HCT116 (cell line): ENCODE measurements around the gene MBNL2. TPM values are rescaled to one million over a fixed set of nuclear protein-coding genes. Genes with fewer than 3 reads are reported as not detected.
A peak's percentile ranks its signal among the peaks of the same experiment; 100 is the strongest.

ENCODE experiments used
- ATAC-seq: fragments of 200-7000 bp; cut with Tn5 transposase; 2 replicates; pipeline ENCODE4 v1.9.1; 2020; ENCODE audit warnings: mild to moderate bottlenecking, moderate library complexity
- BruUV-seq: library from RNA; stranded (reverse); fragments of 400-500 nt; replicated peaks from 2 replicates; lab custom pipeline; 2021; lab: Mats Ljungman, UMichigan
- CTCF ChIA-PET: fragments of 300-600 bp; sonication (Branson Sonifier 250); formaldehyde crosslinking; loops from one replicate; lab custom pipeline; 2021; ENCODE audit warnings: antibody characterized with exemption; lab: Charles Lee
- POLR2A ChIA-PET: fragments of 300-600, 350-600 bp; sonication (Branson Sonifier 250); formaldehyde crosslinking; loops from one replicate; lab custom pipeline; 2021; ENCODE audit warnings: antibody characterized with exemption; lab: Charles Lee
- RAD21 ChIA-PET, 2 experiments: fragments of 300-600 bp; sonication (Branson Sonifier 250); formaldehyde crosslinking; loops; one replicate each; lab custom pipeline; 2023; ENCODE audit warnings: low total read pairs in 2 of 2; ENCODE audit not compliant: uncharacterized antibody in 2 of 2, unreplicated experiment in 2 of 2, low non-redundant PET in 1 of 2; lab: Charles Lee
- DNase-seq: peaks from one replicate; pipeline ENCODE4 v3.0.0-alpha.2; 2010; ENCODE audit warnings: low read depth, low spot score
- H2AFZ ChIP-seq: fragments of 200-600 bp; shearing (Covaris generic), sonication (generic); 2 replicates; pipeline ENCODE4 v1.6.1; 2017; ENCODE audit warnings: low read depth, mixed run types, mixed read lengths, antibody characterized with exemption, low read length; ENCODE audit not compliant: poor library complexity, severe bottlenecking
- H3K27ac ChIP-seq: 2 replicates; pipeline ENCODE4 v1.5.1; 2012; ENCODE audit warnings: low read depth, low read length
- H3K27me3 ChIP-seq: fragments of 200-600 bp; sonication (generic); 2 replicates; pipeline ENCODE4 v1.6.1; 2016; ENCODE audit warnings: mixed run types, low read length, mixed read lengths; ENCODE audit not compliant: insufficient read depth
- H3K36me3 ChIP-seq, 2 experiments: fragments of 200-500 bp in 1 of 2; fragments of 200-600 bp in 1 of 2; sonication (Bioruptor generic) in 1 of 2; sonication (generic) in 1 of 2; 2 replicates each; pipeline versions ENCODE4 v1.5.1 to v1.6.1; 2014 to 2016; ENCODE audit warnings: low read length in 2 of 2, inconsistent platforms in 1 of 2, mixed read lengths in 1 of 2, mixed run types in 1 of 2; ENCODE audit not compliant: insufficient read depth in 2 of 2, control insufficient read depth in 1 of 2
- H3K4me1 ChIP-seq, 2 experiments: fragments of 200-600 bp in 1 of 2; sonication (generic) in 1 of 2; 2 replicates each; pipeline versions ENCODE4 v1.5.1 to v1.6.1; 2012 to 2017; ENCODE audit warnings: low read length in 2 of 2, inconsistent platforms in 1 of 2, mild to moderate bottlenecking in 1 of 2, mixed read lengths in 1 of 2, mixed run types in 1 of 2, moderate library complexity in 1 of 2; ENCODE audit not compliant: insufficient read depth in 2 of 2, control insufficient read depth in 1 of 2
- H3K4me2 ChIP-seq: fragments of 200-600 bp; sonication (generic); 2 replicates; pipeline ENCODE4 v1.6.1; 2017; ENCODE audit warnings: mixed run types, low read length, mixed read lengths
- H3K4me3 ChIP-seq, 2 experiments: fragments of 200-600 bp in 1 of 2; sonication (generic) in 1 of 2; replicated peaks in 1 of 2; 2 replicates each; pipeline ENCODE4 v1.5.1; 2011 to 2016; ENCODE audit warnings: low read length in 2 of 2, control low read depth in 1 of 2, low read depth in 1 of 2, mild to moderate bottlenecking in 1 of 2, mixed read lengths in 1 of 2, mixed run types in 1 of 2
- H3K79me2 ChIP-seq: fragments of 200-600 bp; sonication (generic); 2 replicates; pipeline ENCODE4 v1.6.1; 2017; ENCODE audit warnings: mild to moderate bottlenecking, mixed run types, low read length, moderate library complexity, mixed read lengths; ENCODE audit not compliant: insufficient read depth
- H3K9ac ChIP-seq: fragments of 200-600 bp; sonication (generic); 2 replicates; pipeline ENCODE4 v1.6.1; 2016; ENCODE audit warnings: low read length, mixed read lengths
- H3K9me2 ChIP-seq: fragments of 200-600 bp; sonication (generic), shearing (Covaris generic); 2 replicates; pipeline ENCODE4 v1.6.1; 2017; ENCODE audit warnings: mixed run types, mild to moderate bottlenecking, moderate library complexity; ENCODE audit not compliant: insufficient read depth
- H3K9me3 ChIP-seq, 2 experiments: fragments of 200-500 bp in 1 of 2; fragments of 200-600 bp in 1 of 2; sonication (Bioruptor generic) in 1 of 2; sonication (generic) in 1 of 2; 2 replicates each; pipeline ENCODE4 v1.6.1; 2014 to 2017; ENCODE audit warnings: low read length in 2 of 2, mixed read lengths in 2 of 2, inconsistent platforms in 1 of 2, low read depth in 1 of 2, mild to moderate bottlenecking in 1 of 2, mixed run types in 1 of 2, moderate library complexity in 1 of 2; ENCODE audit not compliant: control insufficient read depth in 1 of 2, insufficient read depth in 1 of 2
- H4K20me1 ChIP-seq: fragments of 200-600 bp; sonication (generic), shearing (Covaris generic); 2 replicates; pipeline ENCODE4 v1.6.1; 2017; ENCODE audit warnings: mixed run types, mild to moderate bottlenecking, moderate library complexity; ENCODE audit not compliant: insufficient read depth
- RAD21 ChIP-seq: IDR thresholded peaks from 2 replicates; pipeline ENCODE4 v1.6.1; 2012; ENCODE audit warnings: low read depth, mild to moderate bottlenecking
- TCF7L2 ChIP-seq: IDR thresholded peaks from 2 replicates; pipeline ENCODE4 v1.7.0; 2011; ENCODE audit warnings: borderline replicate concordance, inconsistent platforms; ENCODE audit not compliant: insufficient read depth, insufficient read length; ENCODE audit errors: extremely low read depth
- intact Hi-C: fragments of 100-400 bp; cut with micrococcal nuclease; formaldehyde crosslinking; loops from 2 replicates; pipeline ENCODE4 v1.10.0; 2022
- total RNA-seq: library from RNA; stranded (reverse); gene quantifications from one replicate; pipeline ENCODE4 v1.2.1, GENCODE V29; 2021; ENCODE audit not compliant: unreplicated experiment
- TF ChIP-seq, protein P1 (sequence below): IDR thresholded peaks from 2 replicates; pipeline ENCODE4 v1.6.1; 2012; ENCODE audit warnings: low read depth
- TF ChIP-seq, protein P2 (sequence below), 3 experiments: fragments of 200-600 bp in 1 of 3; sonication (generic) in 1 of 3; IDR thresholded peaks in 2 of 3; conservative IDR thresholded peaks in 1 of 3; 2 replicates each; pipeline ENCODE4 v1.5.1; 2012 to 2017; ENCODE audit warnings: low read depth in 2 of 3, low read length in 2 of 3, antibody characterized with exemption in 1 of 3, borderline replicate concordance in 1 of 3, control low read depth in 1 of 3, mild to moderate bottlenecking in 1 of 3, mixed read lengths in 1 of 3, mixed run types in 1 of 3, moderate library complexity in 1 of 3; ENCODE audit not compliant: insufficient read depth in 1 of 3

The MBNL2 gene
- total RNA-seq, 1 experiment from 2014 or later: 73.9 TPM

DNA sequence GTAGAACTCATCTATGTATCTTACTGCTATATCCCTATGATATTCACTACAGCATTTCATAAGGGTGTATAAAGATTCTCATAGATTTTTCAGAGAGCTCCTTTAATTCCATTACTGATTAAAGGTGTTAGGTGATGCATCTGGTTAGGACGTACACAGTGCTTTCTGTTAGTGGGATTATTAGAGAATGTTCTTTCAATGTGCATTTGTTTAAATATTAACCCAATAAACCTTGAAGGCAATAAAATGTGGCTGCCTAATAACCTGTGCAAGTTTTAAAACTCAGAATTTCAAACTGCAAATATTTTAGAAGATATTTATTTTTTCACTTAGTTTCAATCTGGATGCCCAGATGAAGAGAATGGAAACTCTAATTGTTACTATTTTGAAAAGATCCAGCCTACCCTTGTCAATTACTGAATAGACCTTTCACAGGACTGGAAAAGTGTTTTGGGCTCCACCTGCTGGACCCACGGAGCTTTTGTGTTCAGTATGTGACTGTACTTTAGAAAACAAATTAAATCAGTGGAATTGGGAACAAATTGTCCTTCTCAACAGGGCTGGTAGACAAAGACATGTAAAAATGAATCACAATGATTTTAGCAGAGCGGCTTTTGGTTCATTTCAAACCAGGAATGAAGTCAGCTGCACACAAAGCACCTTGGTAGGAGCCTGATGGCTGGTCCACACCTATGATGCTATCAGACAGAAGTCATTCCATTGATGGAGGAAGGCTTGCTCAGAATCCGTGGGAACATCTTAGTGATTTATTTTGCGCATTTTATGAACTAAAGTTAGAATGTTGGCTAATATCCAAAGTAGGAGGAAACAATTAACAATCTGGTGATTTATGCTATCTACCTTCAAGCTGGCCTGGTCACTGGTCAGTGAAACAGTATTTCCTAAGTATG lies 122.4 kb downstream of the MBNL2 start:
- Histone ChIP-seq H3K4me1 (peaks cover 26 to 39% of the 10 kb centered on the region in 2 experiments), H3K36me3 (peaks cover 0 to 11% of the 10 kb centered on the region in 2 experiments; a peak in 3 of 4 replicates), H3K79me2 (peaks cover 8% of the 10 kb centered on the region; the same call in 1 of the 2 replicates), H3K27ac (peak overlapping the region; percentile 54; the same call in 1 of the 2 replicates), H3K9me2 (no peaks in the 10 kb centered on the region; the same call in 1 of the 2 replicates), H3K4me3 (no peak overlapping the region), H3K27me3 (no peaks in the 10 kb centered on the region), H3K9ac (no peak overlapping the region), H2AFZ (no peak overlapping the region), H4K20me1 (no peaks in the 10 kb centered on the region), H3K9me3 (no peaks in the 10 kb centered on the region), H3K4me2 (no peak overlapping the region)
- TF ChIP-seq RAD21: peak; percentile 86
- TF ChIP-seq, protein P1, sequence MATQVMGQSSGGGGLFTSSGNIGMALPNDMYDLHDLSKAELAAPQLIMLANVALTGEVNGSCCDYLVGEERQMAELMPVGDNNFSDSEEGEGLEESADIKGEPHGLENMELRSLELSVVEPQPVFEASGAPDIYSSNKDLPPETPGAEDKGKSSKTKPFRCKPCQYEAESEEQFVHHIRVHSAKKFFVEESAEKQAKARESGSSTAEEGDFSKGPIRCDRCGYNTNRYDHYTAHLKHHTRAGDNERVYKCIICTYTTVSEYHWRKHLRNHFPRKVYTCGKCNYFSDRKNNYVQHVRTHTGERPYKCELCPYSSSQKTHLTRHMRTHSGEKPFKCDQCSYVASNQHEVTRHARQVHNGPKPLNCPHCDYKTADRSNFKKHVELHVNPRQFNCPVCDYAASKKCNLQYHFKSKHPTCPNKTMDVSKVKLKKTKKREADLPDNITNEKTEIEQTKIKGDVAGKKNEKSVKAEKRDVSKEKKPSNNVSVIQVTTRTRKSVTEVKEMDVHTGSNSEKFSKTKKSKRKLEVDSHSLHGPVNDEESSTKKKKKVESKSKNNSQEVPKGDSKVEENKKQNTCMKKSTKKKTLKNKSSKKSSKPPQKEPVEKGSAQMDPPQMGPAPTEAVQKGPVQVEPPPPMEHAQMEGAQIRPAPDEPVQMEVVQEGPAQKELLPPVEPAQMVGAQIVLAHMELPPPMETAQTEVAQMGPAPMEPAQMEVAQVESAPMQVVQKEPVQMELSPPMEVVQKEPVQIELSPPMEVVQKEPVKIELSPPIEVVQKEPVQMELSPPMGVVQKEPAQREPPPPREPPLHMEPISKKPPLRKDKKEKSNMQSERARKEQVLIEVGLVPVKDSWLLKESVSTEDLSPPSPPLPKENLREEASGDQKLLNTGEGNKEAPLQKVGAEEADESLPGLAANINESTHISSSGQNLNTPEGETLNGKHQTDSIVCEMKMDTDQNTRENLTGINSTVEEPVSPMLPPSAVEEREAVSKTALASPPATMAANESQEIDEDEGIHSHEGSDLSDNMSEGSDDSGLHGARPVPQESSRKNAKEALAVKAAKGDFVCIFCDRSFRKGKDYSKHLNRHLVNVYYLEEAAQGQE: no peak
- TF ChIP-seq TCF7L2: no peak
- TF ChIP-seq, protein P2, sequence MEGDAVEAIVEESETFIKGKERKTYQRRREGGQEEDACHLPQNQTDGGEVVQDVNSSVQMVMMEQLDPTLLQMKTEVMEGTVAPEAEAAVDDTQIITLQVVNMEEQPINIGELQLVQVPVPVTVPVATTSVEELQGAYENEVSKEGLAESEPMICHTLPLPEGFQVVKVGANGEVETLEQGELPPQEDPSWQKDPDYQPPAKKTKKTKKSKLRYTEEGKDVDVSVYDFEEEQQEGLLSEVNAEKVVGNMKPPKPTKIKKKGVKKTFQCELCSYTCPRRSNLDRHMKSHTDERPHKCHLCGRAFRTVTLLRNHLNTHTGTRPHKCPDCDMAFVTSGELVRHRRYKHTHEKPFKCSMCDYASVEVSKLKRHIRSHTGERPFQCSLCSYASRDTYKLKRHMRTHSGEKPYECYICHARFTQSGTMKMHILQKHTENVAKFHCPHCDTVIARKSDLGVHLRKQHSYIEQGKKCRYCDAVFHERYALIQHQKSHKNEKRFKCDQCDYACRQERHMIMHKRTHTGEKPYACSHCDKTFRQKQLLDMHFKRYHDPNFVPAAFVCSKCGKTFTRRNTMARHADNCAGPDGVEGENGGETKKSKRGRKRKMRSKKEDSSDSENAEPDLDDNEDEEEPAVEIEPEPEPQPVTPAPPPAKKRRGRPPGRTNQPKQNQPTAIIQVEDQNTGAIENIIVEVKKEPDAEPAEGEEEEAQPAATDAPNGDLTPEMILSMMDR (IDR thresholded peaks at IDR 0.05 in 2 of 3, conservative IDR thresholded peaks at IDR 0.05 in 1 of 3; ENCODE audit: borderline replicate concordance in 1 of 3, insufficient read depth in 1 of 3, low read depth in 2 of 3, low read length in 2 of 3): peak; percentile 72 to 79 (median 76)
- POLR2A ChIA-PET: interaction anchor here (0.6 to 1.3 kb wide), 2 partner anchors 53 to 89 kb away, joined by 3 to 5 read pairs; no protein-coding TSS in a partner anchor
- ATAC-seq (peak; percentile 95), DNase-seq (peak; percentile 49)
- RAD21 ChIA-PET: interaction anchor here (1.1 to 1.8 kb wide), 2 partner anchors 234 to 235 kb away, joined by 3 to 10 read pairs; no protein-coding TSS in a partner anchor
- no TSS peak for BruUV-seq
- intact Hi-C loops: loop anchor here (1.0 to 5.0 kb wide), 4 partner anchors 67 to 312 kb away; no protein-coding TSS in a partner anchor
- CTCF ChIA-PET: interaction anchor here (1.0 to 2.2 kb wide), 10 partner anchors 9 to 326 kb away, joined by 3 to 27 read pairs (median 4); no protein-coding TSS in a partner anchor
